Measurements from ENCODE around the gene TEX30.

Gene TEX30

DNA sequence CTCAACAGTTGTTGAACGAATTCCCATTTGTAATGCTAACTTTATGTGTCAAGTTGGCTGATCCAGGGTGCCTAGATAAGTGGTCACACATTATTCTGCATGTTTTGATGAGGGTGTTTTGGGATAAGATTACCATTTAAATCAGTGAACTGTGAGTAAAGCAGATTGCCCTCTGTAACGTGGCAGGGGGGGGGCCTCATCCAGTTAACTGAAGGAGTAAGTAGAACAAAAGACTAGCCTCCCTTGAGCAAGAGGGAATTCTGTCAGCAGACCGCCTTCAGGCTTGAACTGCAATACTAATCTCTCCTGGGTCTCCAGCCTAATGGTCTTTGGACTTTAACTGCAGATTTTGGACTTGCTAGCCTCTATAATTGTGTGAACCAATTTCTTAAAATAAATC, 4.2 kb upstream of the TEX30 start:
- no peak for DNase-seq

DNA sequence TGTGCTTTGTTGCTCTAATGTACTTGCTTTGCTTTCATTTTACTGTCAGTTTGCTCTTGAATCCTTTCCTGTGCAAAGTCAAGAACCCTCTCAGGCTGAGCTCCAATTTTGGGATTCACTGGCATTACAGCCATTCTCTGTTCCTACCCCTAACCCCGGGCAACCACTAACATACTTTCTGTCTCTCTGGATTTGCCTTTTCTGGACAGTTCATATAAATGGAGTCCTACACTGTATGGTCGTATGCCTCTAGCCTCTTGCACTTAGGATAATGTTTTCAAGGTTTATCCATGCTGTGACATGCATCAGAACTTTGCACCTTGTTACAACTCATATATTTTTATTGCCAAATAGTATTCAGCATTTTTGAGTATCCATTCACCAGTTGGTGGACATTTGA, 2.7 kb upstream of the TEX30 start:
- DNase-seq, result no peak

DNA sequence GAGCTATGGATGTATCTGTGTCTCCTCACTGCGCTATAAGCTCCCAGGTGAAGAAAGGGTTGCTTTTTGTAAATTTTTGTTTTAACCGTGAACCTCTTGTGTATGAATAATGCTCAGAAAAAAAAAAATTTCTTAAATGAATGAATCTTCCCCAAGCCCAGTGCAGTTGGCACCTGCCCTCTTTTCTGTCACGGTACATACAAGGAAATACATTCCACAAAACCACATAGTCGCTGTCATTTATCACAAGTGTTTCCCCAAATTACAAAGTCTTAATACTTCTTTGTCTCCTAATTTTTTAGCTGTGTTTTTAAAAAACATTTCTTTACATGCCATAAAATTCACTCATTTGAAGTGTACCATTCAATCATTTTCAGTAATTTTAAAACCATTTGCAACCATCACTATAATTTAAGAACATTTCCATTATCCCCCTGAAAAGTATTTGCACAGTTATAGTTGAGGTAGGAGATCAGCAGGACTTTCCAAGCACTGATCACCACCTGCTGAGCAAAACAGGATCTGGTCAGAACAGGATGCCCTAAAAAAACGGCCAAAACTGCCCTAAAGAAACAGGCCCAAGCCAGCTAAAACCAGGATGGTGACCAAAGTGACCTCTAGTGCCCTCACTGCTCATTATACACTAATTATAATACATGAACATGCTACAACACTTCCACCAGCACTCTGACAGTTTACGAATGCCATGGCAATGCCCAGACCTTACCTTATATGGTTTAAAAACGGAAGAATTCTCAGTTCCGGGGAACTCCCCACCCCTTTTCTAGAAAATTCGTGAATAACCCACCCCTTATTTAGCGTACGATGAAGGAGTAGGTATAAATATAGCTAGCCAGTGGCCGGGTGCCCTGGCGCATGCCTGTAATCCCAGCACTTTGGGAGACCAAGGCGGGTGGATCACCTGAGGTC, 1.3 kb upstream of the TEX30 start:
- no peak for DNase-seq

DNA sequence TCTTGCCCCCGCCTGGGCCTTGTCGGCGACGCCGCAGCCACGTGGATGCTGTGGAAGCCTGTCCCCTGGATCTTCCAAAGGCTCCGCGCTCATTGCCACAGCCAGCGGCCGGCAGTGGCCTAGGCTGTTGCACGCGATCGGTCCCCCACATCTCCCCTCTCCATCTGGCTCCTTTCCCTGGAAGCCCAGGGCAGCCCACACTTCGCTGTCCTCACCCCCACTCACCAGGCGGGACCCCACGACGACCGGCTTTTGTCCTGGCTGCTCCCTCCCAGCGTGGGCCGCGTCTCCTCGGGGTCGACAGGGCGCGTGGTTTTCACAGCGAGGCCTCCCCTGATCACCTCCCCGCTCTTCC, 605 bp upstream of the TEX30 start:
- DNase-seq, result no peak

DNA sequence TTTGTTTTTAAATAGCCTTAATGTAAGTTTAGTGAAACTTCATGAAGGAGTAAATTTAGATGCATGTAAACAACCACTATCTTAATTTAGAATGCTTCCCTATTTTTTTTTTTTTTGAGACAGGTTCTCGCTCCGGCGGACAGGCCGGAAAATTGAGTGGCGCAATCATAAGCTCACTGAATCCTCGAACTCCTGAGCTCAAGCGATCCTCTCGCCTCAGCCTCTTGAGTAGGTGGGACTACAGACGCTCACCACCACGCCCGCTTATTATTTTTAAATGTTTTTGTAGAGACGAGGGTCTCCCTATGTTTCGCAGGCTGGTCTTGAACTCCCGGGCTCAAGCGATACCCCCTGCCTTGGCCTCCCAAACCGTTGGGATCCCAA, 1.6 kb downstream of the TEX30 start:
- DNase-seq, result no peak

DNA sequence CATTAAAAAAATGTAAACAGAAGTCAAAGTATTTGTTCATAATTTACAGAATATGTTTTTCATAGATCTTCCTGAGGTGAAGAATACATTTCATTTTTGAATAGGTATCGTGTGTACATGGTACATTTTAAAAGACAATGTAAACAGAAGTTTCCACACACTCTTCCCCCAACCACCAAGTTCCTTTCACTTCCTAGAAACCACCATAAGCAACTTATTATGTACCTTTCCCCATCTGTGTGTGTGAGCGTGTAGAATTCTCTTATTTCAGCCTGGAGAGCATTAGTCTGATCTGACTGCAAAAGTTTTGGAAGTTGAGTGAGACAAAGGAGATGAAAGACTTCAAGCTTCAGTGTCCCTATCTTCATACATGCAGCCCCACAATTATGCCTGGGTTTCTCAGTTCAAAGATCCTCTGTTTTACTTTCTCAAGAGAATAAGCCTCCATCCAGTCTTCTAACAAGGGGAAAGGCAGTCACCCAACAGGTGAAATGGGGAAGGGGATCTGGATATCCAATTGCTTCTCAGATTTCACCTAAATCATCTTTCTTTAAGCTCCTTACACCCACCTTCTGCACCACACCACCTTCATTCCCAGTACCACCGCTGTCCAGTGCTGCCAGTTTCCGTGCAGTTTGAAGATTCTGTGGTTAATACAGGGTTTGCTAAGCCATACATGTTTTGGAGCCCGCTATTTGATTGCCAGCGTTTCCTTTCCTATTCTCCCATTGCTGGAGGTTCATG, 2.1 kb downstream of the TEX30 start:
- no peak for DNase-seq

DNA sequence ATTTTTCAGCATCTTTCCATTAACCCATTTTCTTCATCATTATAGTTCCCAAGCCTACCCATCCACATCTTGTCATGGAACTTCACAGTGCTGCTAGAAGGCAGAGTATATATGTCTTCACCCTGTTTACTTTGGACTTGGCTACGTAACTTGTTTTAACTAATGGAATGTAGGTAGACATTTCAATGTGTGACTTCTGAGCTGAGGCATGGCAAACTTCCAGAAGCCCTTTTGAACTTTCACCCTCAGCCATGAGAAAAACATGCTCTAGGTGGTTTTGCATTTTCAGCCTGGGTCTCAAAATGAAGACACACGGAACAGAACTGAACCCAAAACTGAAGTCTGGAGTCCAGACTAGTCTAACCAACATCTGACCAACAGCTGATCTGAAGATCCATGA, 3.2 kb downstream of the TEX30 start:
- DNase-seq, result no peak

DNA sequence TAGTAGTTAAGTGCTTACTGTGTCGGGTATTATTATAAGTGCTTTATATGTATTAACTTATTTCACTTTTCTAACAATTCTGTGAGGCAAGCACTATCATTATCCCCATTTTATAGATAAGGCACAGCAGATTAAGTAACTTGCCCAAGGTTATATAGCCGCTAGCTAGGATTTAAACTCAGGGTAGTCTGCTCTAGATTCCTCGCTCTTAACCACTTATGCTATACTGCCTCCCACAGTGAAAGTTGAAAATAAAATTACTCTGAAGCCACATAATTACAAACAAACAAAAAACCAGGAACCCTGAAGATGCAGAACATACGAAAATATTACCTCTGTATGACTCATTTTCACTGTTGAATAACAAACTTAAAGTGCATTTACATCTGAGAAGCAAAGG, 3.9 kb downstream of the TEX30 start:
- no peak for DNase-seq

DNA sequence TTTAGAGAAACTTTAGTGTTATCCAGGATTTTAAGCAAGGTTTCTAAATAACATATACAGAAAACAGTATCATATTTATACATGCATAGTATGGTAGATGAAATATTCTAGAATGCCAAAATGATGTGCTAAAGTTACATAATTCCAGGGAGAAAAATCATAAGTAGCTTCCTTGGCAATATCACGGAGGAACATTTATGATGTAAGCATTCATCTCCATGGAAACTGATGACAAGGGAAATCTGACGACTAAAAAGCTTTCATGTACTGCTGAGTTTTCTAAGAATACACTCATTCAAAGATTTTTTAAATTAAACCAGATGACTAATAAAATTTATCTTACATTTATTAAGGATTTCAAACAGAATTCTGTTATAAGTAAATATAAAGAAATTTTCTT, 4.7 kb downstream of the TEX30 start:
- no peak for DNase-seq

DNA sequence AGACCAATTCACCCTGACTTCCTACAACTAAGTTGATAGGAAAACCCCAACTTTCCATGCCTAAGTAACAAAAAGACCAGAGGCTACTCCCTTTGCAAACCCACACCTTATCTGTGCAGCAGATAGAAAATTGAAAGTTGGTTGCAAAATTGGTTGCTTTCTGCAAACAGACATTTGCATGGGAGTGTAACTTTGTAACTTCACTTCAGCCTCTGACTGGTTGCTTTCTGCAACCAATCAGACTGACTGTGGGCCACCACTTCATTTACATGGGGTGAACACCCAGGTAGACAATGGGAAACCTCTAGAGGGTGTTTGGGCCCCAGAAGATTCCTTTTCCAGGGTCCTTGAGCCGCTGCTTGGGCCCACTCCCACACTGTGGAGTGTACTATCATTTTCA, 9.8 kb downstream of the TEX30 start:
- DNase-seq, result no peak

DNA sequence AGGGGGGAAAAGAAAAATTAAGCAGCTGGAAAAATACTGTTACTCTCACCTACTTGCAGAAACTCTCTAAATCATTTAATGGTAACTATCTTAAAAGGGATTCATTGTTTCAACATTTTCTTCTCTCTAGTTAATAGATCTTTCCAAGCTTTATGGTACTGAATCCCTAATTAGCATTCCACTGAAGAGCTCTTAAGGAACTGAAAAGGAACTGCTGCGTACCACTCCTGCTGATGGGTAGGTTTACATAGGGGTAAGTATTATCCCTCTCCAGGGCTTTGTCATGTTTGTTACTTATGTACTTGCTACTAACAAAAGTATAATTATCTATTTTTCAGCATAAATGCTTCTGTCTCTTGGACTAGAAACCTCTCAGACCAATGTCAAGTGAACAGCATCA, 12.5 kb downstream of the TEX30 start:
- DNase-seq, result no peak

DNA sequence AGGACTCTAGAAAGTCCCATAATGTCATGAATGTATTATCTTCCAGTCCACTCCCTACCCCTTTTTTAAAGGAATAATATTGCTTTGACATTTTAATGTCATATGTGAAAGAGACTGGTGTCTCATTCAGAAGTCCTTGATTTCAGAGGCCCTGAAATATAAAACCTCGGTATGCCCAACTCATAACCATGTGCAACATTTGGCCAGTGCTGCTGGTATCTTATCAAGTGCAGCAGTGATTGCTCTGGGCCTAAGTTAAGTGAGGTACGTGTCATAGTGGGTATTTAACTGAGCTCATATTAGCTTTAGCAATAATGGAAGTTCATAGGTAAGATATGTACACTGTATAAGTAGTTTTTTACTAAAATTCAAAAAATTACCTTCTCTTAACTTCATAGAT, 14.7 kb downstream of the TEX30 start:
- DNase-seq, result no peak

DNA sequence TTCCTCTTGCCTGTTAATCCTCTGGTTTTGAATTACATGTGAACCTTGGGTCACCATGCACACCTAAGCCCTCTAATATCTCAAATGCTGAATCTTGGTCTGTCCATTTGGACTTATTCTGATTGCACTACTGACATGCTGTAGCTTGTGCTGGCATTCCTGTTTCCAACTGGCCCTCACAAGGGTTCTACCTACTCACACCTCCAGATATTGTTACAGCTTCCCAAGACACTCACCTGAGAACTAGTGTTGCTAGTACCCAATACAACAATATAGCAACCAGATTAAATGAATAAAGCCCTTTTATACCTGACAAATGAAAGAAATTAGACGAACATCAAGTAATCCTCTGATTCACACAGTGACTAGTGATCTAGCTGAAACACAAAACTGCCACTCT, 16.6 kb downstream of the TEX30 start:
- DNase-seq, result no peak

DNA sequence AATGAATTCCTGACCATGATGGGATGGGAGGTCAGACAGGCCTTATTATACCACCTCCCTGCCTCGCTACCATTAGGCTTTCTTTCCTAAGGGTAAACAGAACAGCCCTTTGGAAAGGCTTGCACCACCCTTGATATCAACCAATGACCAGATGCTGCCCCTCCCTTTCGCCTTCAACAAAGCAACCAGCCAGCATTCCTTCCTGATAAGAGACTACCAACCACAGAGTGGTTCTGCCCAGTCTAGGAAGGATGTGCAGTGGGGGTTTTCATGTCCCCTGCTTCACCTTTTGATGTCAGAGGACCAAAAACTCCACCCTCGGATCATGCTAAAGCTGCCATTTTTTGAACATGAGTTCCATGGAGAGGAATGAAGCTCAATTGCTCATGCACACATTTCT, 21.7 kb downstream of the TEX30 start:
- DNase-seq, result no peak

DNA sequence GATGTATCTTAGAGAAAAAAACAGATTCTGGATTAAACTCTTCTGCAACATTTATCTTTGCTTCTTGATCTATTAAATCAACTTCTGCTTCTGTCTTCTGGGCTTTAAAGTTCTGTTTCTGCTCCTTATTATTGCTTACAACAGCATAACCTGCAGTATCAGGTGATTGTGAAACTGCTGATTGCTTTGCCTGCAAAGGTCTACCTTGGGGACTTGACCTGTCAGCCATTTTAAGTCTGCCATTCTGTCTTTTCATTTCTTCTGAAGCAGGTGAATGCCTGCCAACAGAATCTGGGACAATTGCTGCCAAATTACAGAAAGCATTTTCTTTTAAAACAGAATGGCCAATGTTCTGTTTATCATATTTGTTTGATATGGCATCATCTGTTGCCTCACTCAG, 31.1 kb downstream of the TEX30 start:
- no peak for DNase-seq

DNA sequence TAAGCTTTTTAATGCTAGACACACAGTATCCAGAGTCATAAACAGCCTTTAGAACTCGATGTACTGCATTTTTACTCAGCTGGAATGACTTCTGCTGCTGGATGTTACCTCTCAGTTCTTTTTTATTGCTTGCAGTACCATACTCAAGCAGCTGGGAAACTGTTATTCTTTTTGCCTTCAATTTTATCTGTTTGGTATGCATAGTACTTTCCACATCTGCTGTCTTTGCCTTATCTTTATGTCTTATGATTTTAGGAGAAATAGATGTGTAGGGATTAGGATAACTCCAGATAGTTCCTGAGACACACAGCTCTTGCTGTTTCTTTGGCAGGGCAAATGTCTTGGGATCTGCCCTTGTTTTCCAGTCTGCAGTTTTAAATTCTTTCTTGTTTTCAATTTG, 31.5 kb downstream of the TEX30 start:
- no peak for DNase-seq

DNA sequence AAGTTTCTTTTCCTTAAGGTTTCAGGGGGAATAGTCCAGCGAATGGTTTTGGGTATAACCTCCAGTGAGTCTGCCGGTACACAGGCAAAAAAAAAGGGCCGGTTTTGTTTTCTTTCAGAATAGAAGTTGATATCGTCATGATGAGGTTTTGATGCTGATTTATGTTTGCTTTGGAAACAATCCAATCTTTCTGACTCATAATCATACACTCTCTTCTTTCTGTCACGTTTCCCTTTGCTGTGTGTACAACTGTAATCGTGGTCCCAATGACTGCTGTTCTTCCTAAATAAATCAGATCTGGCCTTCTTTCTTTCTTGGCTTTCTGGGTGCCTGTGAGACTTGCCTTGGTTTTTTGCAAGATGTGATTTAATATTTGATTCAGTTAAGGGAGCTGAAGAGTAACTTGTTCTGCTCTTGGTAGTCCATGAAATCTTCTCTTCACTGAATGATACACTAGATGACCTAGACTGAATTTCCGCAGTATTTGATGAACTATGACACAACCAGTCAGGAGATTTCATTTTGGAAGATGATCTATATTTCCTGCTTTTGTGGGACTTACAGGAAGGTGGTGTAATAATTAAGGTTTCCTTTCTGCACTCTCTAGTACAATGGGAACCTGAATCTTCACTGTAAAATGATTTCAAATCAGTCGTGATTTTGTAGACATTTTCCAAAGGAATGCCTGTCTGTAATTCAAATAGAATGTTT, 43.9 kb downstream of the TEX30 start:
- no peak for DNase-seq

DNA sequence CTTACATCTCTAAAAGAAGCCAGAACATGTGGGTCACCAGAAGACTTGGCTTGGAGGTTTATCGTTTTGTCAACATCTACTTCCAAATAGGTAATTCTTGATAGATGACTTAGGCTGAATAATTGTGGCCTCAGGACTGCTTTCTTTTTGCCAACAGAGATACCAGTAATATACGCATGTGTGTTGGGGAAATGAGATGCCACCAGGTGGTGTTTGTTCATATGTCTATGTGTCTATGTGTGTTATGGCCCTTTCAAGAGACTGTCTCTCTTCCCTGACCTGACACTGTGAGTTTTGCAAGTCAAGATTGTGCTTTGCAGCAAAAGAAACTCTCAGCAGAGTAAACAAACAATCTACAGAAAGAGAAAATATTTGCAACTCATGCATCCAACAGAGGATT, 47.2 kb downstream of the TEX30 start:
- no peak for DNase-seq

DNA sequence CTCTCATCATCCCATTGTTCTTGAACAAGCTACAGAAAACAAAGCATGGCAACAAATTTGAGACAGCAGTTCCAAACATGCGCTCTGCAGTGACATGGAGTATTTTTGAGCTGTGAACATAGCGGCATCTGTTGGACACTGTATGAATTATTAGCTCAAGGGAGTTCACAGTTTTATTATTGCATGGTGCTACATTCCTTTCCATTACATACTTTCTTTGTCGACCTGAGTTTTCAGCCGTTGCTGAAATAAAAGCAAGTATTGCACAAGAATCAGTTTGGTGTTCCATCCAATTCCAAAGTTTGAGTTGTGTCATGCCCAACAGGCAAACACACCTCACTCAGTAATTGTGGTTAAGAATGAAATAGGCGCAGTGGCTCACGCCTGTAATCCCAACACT, 48.7 kb downstream of the TEX30 start:
- DNase-seq, result no peak

DNA sequence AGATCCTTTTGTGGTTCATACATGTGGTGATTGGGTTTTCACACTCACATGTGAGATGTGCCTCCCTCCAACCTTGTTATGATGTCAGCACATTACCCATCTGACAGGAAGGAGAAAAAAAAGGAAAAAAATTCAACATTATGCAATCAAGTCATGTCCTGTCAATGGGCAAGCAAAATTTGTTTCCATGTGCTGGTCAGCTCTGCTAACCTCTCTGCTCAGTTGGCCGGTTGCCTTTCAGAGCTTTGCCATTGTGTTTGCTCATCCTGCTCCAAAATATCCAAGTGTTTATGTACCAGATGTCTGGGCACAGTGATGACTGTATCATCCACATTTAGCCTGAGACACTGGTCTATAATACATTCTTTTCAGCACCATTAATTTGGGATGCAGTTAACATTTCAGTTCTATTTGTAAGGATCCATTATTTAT, 51.8 kb downstream of the TEX30 start:
- no peak for DNase-seq

DNA sequence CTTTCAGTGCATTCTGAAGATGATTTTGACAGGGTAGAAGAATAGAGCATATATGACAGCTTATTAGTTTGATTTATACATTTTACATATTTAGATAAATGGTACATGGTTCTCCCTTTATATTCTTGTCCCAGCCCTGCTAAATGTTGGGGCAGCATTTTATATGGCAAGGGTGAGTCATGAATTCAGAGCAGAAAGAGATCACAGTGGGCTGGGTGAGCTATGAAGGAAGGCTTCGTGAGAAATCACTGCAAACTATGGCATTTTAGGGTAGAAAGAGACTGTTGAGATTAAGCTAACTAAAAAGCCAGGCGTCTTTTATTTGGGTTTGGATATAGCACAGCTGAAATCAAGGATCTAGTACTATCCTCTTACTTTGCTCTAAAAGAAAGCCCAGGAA, 54.8 kb downstream of the TEX30 start:
- DNase-seq, result no peak

Measured in NCI-H774 (cell line).